ENCODE measurements around the gene MCL1.

MCL1 gene

GRCh38 chr1:150555971-150556865 lies 23.2 kb downstream of the MCL1 start:
- DNase-seq (ENCODE audit: low read depth in 2 of 2): no peak

GRCh38 chr1:150555198-150555970 lies 24.0 kb downstream of the MCL1 start:
- DNase-seq (ENCODE audit: low read depth in 2 of 2): no peak

- DNase-seq (ENCODE audit: low read depth in 2 of 2): no peak
These were observed 25.3 kb downstream of the MCL1 start for GRCh38 chr1:150554086-150554452.

DNA sequence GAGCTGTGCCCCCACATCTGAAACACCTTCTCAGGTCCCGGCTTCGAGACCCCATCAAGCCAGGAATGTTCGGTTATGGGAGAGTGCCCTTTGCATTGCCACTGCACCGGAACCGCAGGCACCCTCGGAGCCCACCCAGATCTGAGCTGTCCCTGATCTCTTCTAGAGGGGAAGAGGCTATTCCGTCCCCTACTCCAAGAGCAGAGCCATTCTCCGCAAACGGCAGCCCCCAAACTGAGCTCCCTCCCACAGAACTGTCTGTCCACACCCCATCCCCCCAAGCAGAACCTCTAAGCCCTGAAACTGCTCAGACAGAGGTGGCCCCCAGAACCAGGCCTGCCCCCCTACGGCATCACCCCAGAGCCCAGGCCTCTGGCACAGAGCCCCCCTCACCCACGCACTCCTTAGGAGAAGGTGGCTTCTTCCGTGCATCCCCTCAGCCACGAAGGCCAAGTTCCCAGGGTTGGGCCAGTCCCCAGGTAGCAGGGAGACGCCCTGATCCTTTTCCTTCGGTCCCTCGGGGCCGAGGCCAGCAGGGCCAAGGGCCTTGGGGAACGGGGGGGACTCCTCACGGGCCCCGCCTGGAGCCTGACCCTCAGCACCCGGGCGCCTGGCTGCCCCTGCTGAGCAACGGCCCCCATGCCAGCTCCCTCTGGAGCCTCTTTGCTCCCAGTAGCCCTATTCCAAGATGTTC lies 25.9 kb downstream of the MCL1 start:
- no peak for DNase-seq (ENCODE audit: low read depth in 2 of 2)

- no peak for DNase-seq (ENCODE audit: low read depth in 2 of 2)
These were observed 26.5 kb downstream of the MCL1 start for GRCh38 chr1:150552911-150553289.

GRCh38 chr1:150552128-150552910 lies 27.1 kb downstream of the MCL1 start:
- DNase-seq (ENCODE audit: low read depth in 2 of 2): peak in 1 of 2 experiments; percentile 58

GRCh38 chr1:150551784-150552127 lies 27.7 kb downstream of the MCL1 start:
- DNase-seq (ENCODE audit: low read depth in 2 of 2): no peak

DNA sequence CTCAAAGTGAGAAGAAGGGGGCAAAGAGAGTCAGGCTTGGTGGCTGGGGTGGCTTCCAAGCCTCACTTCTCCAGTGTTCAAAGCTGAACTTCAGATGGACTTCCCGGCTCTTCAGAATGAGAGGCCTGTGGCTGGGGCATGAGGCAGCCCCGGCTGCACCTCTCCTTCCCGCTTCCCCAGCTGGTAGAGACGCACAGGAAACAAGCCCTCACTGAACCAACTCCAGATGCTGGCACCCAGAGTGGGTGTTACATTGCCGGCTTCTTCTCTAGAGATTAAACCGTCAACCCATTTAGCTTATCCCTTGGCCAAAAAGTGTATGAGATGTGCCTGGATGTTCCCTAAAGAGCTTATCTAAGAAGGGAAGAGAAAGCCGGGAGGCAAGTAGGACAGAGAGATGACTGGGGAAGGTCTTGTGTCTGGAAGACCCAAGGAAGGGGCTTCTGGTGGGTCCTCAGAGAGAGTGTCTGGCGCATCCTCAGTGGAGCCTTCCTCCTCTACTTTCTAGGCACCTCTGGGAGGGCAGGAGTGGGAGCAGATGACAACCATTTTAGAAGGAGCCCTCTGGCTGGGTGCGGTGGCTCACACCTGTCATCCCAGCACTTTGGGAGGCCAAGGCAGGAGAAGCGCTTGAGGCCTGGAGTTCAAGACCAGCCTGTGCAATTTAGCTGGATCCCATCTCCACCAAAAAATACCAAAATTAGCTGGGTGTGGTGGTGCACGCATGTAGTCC lies 28.2 kb downstream of the MCL1 start:
- no peak for DNase-seq (ENCODE audit: low read depth in 2 of 2)

DNA sequence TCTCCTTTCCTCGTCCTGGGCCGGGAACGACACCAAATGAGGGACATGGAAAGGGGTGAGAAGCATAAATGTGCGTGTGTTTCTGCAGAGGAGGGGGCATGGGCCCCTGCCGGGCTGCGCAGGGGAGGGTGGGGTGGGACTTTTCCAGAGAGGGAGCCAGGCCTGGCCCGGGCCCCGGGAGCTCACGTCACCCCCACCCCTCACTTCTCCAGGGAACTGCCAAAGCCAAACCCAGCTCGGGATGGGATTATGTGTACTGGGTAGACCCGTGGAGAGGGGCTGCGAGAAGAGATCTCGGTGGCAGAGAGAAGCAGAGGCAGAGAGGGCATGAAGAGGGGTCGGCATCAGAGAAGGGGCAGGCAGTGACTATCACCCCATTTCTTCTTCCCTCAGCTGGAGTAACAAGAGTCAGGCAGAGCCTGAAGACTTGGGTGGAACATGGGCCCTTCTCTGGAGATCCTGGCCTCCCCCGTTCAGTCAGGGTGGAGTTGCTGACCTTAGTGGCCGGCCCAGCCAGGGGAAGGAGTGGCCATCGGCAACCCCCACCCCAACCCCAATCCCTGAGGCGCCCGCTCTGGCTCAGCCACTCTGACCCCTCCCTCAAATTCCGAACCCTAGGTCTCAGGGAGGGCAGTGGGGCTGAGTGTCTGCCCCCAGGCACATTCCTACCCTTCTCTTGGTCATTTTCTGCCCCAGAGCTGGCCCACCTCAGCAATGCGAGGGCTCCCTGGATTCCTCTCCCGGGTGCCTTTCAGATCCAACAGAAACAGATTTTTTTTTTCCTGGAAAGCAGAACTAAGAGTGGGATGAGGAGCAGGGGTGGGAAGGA lies 29.0 kb downstream of the MCL1 start:
- no peak for DNase-seq (ENCODE audit: low read depth in 2 of 2)

- DNase-seq (ENCODE audit: low read depth in 2 of 2): no peak
These were observed 29.8 kb downstream of the MCL1 start for GRCh38 chr1:150549496-150550221.

DNA sequence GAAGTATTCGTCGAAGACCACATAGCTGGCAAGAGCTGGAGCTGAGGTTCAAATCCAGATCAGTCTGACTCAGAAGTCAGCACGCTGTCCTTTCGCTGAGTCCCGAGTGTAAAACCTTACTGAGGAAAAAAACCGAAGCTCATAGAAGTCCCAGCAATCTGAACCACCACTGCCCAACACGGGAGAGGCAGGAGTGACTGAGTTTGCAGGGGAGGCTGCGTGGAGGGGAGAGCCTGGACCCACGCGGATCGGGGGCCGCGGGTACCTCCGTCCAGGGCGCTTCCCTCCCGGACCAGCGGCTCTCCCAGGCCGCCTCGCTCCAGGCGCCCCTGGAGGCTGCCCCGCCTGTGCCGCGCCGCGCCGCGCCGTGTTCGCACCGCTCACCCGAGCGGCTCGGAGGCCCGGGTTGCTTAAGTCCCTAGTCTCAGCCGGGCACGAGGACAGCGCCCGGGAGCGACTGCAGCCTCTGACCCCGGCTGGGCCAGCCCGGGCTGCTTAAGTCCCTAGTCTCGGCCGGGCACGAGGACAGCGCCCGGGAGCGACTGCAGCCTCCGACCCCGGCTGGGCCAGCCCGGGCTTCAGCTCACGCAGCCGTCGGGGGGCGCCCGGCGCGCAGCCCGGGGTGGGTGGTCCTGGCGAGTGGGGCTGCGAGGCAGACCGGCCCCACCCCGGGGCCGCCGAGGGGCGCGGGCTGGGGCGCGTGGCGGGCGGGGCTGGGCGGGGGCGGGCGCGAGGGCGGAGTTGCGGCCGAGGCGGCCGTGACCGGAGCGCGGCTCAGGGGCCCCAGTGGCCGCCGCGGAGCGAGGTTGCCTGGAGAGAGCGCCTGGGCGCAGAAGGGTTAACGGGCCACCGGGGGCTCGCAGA lies 30.5 kb downstream of the MCL1 start, which contains the start of gene ADAMTSL4:
Gene ADAMTSL4 (plus strand): TSS at position 777 of the 864 bp plus-strand sequence. CDS start 2,881 bp downstream, outside the sequence.
- no peak for DNase-seq (ENCODE audit: low read depth in 2 of 2)

- no peak for DNase-seq (ENCODE audit: low read depth in 2 of 2)
These were observed 31.1 kb downstream of the MCL1 start for GRCh38 chr1:150548324-150548631.

DNA sequence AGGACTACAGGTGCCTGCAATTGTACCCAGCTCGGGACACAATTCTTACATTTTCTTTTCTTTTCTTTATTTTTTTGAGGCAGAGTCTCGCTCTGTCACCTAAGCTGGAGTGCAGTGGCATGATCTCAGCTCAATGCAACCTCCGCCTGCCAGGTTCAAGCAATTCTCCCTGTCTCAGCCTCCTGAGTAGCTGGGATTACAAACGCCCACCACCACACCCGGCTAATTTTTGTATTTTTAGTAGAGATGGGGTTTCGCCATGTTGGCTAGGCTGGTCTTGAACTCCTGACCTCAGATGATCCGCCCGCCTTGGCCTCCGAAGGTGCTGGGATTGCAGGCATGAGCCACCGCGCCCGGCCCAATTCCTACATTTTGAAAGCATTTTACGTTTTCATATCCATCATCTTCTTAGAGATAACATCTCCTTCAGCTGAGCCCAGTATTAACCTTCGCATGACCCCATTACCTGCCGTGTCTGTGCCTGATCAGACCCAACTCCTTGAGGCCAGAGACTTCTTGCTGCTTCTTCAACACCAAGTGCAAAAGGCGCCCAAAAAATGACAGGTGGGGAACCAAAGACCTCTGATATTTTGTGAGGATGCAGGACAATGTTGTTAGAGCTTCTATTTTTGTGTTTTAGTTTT lies 33.0 kb downstream of the MCL1 start:
- DNase-seq (ENCODE audit: low read depth in 2 of 2): no peak

DNA sequence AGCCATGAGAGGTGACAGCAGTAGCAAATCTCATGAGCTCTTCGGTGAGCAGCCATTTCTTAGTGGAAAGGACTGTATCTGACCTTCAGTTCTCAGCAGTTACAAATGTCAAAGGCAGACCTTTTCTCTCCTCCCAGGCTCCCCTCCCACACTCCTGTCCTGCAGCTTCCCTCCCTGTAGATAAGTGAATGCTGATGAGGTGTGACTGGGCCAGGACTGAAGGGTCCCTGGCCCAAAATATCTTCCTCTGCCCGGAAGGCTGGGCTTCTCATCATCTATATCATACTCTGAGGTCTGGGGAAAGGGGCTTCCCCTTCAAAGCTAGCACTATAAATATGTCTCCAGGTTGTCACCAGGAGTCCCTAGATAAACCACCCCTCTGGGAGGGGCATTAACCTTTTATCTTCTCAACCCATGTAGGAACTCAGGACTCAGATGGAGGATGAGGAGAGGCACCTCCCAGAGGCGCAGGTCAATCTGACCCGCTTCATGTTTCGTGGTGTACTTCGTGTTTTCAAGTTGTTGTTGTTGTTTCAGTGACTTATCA lies 33.9 kb downstream of the MCL1 start:
- DNase-seq (ENCODE audit: low read depth in 2 of 2): no peak

DNA sequence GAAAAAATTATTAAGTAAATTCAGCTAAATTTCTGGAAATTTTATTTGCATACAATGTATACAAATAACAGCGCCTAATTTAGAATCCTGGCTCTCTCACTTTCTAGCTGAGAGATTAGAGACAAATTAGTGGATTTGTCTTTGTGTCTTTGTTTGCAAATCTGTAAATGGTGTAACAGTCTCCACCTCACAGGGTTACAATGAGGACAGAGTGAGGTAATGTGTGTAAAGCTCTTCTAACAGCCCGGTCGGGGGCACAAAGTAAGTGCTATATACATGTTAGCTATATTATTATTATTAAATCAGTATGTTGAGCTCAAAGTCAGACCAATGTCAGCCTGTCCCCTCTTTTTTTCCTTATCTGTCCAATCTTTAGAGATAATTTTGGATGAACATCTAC lies 35.2 kb downstream of the MCL1 start:
- no peak for DNase-seq (ENCODE audit: low read depth in 2 of 2)

GRCh38 chr1:150543500-150544143 lies 35.8 kb downstream of the MCL1 start:
- no peak for DNase-seq (ENCODE audit: low read depth in 2 of 2)
